Measurements from ENCODE around the gene CRACR2A. TPM values are rescaled to one million over a fixed set of nuclear protein-coding genes. Genes with fewer than 3 reads are reported as not detected.

CRACR2A gene
- total and polyA plus RNA-seq, 2 of the 13 experiments (the other 11 are each of a cell fraction or from before 2014, with no cell fraction given) = 0.09 to 0.20 TPM

DNA sequence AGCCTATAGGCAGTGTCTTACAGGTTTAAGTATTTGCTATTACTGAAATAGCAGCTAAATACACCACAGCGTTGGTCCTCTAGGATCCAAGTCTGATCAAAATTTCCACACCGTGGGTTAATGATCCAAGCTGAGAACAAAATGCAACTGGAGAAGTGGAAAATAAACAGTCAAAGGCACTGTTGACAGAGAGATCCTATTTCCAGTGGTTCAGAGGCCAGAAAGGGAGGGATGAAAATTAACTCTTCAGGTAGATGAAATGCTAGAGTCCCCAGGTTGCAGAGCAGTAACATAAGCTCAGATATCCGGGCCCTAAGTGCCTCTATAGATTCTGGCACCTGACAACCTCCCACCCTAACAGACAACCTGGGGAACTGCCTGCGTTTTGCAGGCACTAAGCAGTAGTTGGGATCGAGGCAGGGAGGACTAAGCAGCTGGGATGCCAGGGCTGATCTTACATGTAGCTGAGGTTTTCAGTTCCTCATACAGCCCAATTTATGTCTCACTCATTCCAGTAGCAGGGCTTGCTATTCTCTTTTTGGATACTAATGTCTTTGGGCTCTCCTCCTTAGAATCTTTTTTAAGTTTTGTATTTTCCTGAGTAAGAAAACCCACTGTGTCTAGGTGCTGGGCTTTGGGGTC, 42.7 kb upstream of the CRACR2A start (continued):
- TF ChIP-seq TIGD3 (CRISPR knock-in tag; IDR thresholded peaks at IDR 0.05; ENCODE audit: borderline replicate concordance) (no peak), ZNF180 (CRISPR knock-in tag; IDR thresholded peaks at IDR 0.05; ENCODE audit: borderline replicate concordance, low read depth) (no peak), ZNF644 (CRISPR knock-in tag; IDR thresholded peaks at IDR 0.05; ENCODE audit: low read depth) (no peak), RFX3 (CRISPR knock-in tag; IDR thresholded peaks at IDR 0.05) (no peak), RBFOX2 (IDR thresholded peaks at IDR 0.05; ENCODE audit: low read depth, low read length) (no peak), KDM1A (CRISPR knock-in tag; IDR thresholded peaks at IDR 0.05) (no peak), HNF1B (CRISPR knock-in tag; IDR thresholded peaks at IDR 0.05) (0 out of 2 replicates have a peak, but pooled peaks have one; percentile 15), MATR3 (CRISPR knock-in tag; IDR thresholded peaks at IDR 0.05) (no peak), SP140L (CRISPR knock-in tag; IDR thresholded peaks at IDR 0.05; ENCODE audit: borderline replicate concordance) (no peak), EP300 (IDR thresholded peaks at IDR 0.05; ENCODE audit: low read depth in 2 of 2, low read length in 2 of 2) (peak in 1 of 2 experiments; percentile 42; a peak in 1 of 4 replicates), EP300 (CRISPR knock-in tag; IDR thresholded peaks at IDR 0.05; ENCODE audit: borderline replicate concordance) (no peak), ELK4 (CRISPR knock-in tag; IDR thresholded peaks at IDR 0.05; ENCODE audit: borderline replicate concordance) (no peak), ZC3H4 (CRISPR knock-in tag; IDR thresholded peaks at IDR 0.05; ENCODE audit: borderline replicate concordance) (no peak), ESRRA (CRISPR knock-in tag; IDR thresholded peaks at IDR 0.05; ENCODE audit: low read depth) (no peak), ZNF768 (CRISPR knock-in tag; IDR thresholded peaks at IDR 0.05) (no peak), MLLT10 (CRISPR knock-in tag; IDR thresholded peaks at IDR 0.05) (no peak), GZF1 (CRISPR knock-in tag; IDR thresholded peaks at IDR 0.05) (no peak), CAMTA2 (CRISPR knock-in tag; IDR thresholded peaks at IDR 0.05; ENCODE audit: borderline replicate concordance) (no peak), PLRG1 (conservative IDR thresholded peaks at IDR 0.05) (no peak)
- TF ChIP-seq, protein P1, sequence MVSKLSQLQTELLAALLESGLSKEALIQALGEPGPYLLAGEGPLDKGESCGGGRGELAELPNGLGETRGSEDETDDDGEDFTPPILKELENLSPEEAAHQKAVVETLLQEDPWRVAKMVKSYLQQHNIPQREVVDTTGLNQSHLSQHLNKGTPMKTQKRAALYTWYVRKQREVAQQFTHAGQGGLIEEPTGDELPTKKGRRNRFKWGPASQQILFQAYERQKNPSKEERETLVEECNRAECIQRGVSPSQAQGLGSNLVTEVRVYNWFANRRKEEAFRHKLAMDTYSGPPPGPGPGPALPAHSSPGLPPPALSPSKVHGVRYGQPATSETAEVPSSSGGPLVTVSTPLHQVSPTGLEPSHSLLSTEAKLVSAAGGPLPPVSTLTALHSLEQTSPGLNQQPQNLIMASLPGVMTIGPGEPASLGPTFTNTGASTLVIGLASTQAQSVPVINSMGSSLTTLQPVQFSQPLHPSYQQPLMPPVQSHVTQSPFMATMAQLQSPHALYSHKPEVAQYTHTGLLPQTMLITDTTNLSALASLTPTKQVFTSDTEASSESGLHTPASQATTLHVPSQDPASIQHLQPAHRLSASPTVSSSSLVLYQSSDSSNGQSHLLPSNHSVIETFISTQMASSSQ (IDR thresholded peaks at IDR 0.05; ENCODE audit: low read depth) = no peak
- TF ChIP-seq, protein P1 (CRISPR knock-in tag; IDR thresholded peaks at IDR 0.05; ENCODE audit: borderline replicate concordance) = no peak
- TF ChIP-seq, protein P2, sequence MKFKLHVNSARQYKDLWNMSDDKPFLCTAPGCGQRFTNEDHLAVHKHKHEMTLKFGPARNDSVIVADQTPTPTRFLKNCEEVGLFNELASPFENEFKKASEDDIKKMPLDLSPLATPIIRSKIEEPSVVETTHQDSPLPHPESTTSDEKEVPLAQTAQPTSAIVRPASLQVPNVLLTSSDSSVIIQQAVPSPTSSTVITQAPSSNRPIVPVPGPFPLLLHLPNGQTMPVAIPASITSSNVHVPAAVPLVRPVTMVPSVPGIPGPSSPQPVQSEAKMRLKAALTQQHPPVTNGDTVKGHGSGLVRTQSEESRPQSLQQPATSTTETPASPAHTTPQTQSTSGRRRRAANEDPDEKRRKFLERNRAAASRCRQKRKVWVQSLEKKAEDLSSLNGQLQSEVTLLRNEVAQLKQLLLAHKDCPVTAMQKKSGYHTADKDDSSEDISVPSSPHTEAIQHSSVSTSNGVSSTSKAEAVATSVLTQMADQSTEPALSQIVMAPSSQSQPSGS (CRISPR knock-in tag; IDR thresholded peaks at IDR 0.05) = no peak

Measured in HepG2 (cell line).